HUDEP-2 (cell line): ENCODE measurements around the gene TMEM41A.

Source experiments
- DNase-seq, 76 experiments: peaks; one replicate each; lab custom pipeline; 2025; ENCODE audit not compliant: unreplicated experiment in 76 of 76; lab: John Stamatoyannopoulos, UW

TMEM41A gene

GRCh38 chr3:185498503-185499396 is at the start of gene TMEM41A:
TMEM41A (minus strand) TSS chr3:185499035; CDS start chr3:185498961, 74 bp downstream.
- DNase-seq, result peak in 74 of 76 experiments; percentile 26 to 93 (median 84)

- DNase-seq, result no peak
Observed at GRCh38 chr3:185540695-185541094, 41.9 kb upstream of the TMEM41A start.

- DNase-seq, result no peak
Observed at GRCh38 chr3:185539934-185540333, 41.1 kb upstream of the TMEM41A start.

- DNase-seq, result peak in 1 of 76 experiments; percentile 6
Observed at GRCh38 chr3:185537369-185537970, 38.6 kb upstream of the TMEM41A start.

GRCh38 chr3:185534511-185534910 is 35.7 kb upstream of the TMEM41A start:
- no peak for DNase-seq

- no peak for DNase-seq
Observed at GRCh38 chr3:185532901-185533300, 34.1 kb upstream of the TMEM41A start.

- DNase-seq, result no peak
Observed at GRCh38 chr3:185530856-185531255, 32.0 kb upstream of the TMEM41A start.

GRCh38 chr3:185528532-185528931 is 29.7 kb upstream of the TMEM41A start:
- peak in 1 of 76 experiments; percentile 3 for DNase-seq

GRCh38 chr3:185527364-185527763 is 28.5 kb upstream of the TMEM41A start:
- no peak for DNase-seq

GRCh38 chr3:185526349-185526951 is 27.6 kb upstream of the TMEM41A start:
- DNase-seq, result no peak

- DNase-seq, result no peak
Observed at GRCh38 chr3:185521349-185522138, 22.7 kb upstream of the TMEM41A start.

GRCh38 chr3:185519021-185519420 is 20.2 kb upstream of the TMEM41A start:
- no peak for DNase-seq

GRCh38 chr3:185517387-185518130 is 18.7 kb upstream of the TMEM41A start:
- no peak for DNase-seq

- DNase-seq, result no peak
Observed at GRCh38 chr3:185511711-185512110, 12.9 kb upstream of the TMEM41A start.

GRCh38 chr3:185508335-185508991 is 9.6 kb upstream of the TMEM41A start:
- DNase-seq, result no peak

- no peak for DNase-seq
Observed at GRCh38 chr3:185507883-185508282, 9.0 kb upstream of the TMEM41A start.

- no peak for DNase-seq
Observed at GRCh38 chr3:185504636-185505035, 5.8 kb upstream of the TMEM41A start.

- no peak for DNase-seq
Observed at GRCh38 chr3:185503521-185503920, 4.7 kb upstream of the TMEM41A start.

- DNase-seq, result no peak
Observed at GRCh38 chr3:185502987-185503386, 4.2 kb upstream of the TMEM41A start.

- no peak for DNase-seq
Observed at GRCh38 chr3:185490241-185490640, 8.6 kb downstream of the TMEM41A start.
